K562 (cell line): ENCODE data around the gene USP26. TPM values are rescaled to one million over a fixed set of nuclear protein-coding genes. Genes with fewer than 3 reads are reported as not detected.
"Not testable (repeated sequence)": the region's sequence is repeated elsewhere in the genome, so short reads cannot be mapped to it uniquely, and the experiment has no call there.

Experiments
- ATAC-seq: fragments of 200-7000 bp; cut with Tn5 transposase; 3 replicates; pipeline ENCODE4 v1.9.1; 2020; ENCODE audit warnings: moderate library complexity
- BruUV-seq: library from RNA; stranded (reverse); fragments of 400-500 nt; replicated peaks from 2 replicates; lab custom pipeline; 2021; lab: Mats Ljungman, UMichigan
- CTCF ChIA-PET: fragments of 300-600 bp; formaldehyde crosslinking; extraction: SDS; loops from one replicate; lab custom pipeline; 2021; ENCODE audit warnings: low intra/inter-chr PET ratio; lab: Yijun Ruan, JAX
- POLR2A ChIA-PET: fragments of 300-600, 350-650 bp; sonication (Branson Sonifier 250); formaldehyde crosslinking; extraction: SDS; loops from one replicate; lab custom pipeline; 2021; ENCODE audit warnings: antibody characterized with exemption, inconsistent platforms; lab: Yijun Ruan, JAX
- DNase-seq, 4 experiments: peaks; one replicate each; pipeline versions ENCODE4 v3.0.0 to v3.0.0-alpha.2; 2011 to 2018; ENCODE audit warnings: low spot score in 3 of 4, mixed read lengths in 3 of 4; ENCODE audit errors: extremely low read depth in 1 of 4
- FAIRE-seq: peaks from 2 replicates; lab custom pipeline; 2011; peaks lifted over from hg19 to GRCh38; lab: Jason Lieb, UNC
- H2AFZ ChIP-seq: 2 replicates; pipeline ENCODE4 v1.6.0; 2011; ENCODE audit warnings: low read depth, low read length, control low read depth, inconsistent platforms
- H3K27ac ChIP-seq: fragments of 200-600 bp; 3 replicates; pipeline ENCODE4 v1.8.0; 2011; ENCODE audit warnings: low read depth, mild to moderate bottlenecking, control low read depth, inconsistent platforms, low read length, moderate library complexity, mixed read lengths; ENCODE audit errors: extremely low read depth
- H3K27me3 ChIP-seq, 2 experiments: fragments of 300-600 bp in 1 of 2; 2 replicates in 1 of 2; 3 replicates in 1 of 2; pipeline versions ENCODE4 v1.6.0 to v1.8.0; 2011; ENCODE audit warnings: inconsistent platforms in 2 of 2, low read length in 2 of 2, mild to moderate bottlenecking in 1 of 2, mixed read lengths in 1 of 2, moderate library complexity in 1 of 2; ENCODE audit not compliant: control insufficient read depth in 2 of 2, insufficient read depth in 2 of 2
- H3K36me3 ChIP-seq: fragments of 300-600 bp; 3 replicates; pipeline ENCODE4 v1.8.0; 2011; ENCODE audit warnings: mild to moderate bottlenecking, low read length, inconsistent platforms; ENCODE audit not compliant: control insufficient read depth, insufficient read depth
- H3K4me1 ChIP-seq, 2 experiments: fragments of 200-600 bp in 1 of 2; replicated peaks in 1 of 2; 2 replicates in 1 of 2; 3 replicates in 1 of 2; pipeline versions ENCODE4 v1.5.1 to v1.8.0; 2011; ENCODE audit warnings: inconsistent platforms in 2 of 2, low read length in 2 of 2, mild to moderate bottlenecking in 1 of 2, mixed read lengths in 1 of 2, moderate library complexity in 1 of 2; ENCODE audit not compliant: control insufficient read depth in 2 of 2, insufficient read depth in 2 of 2
- H3K4me2 ChIP-seq: 2 replicates; pipeline ENCODE4 v1.6.1; 2011; ENCODE audit warnings: low read length, control low read depth, inconsistent platforms, mixed read lengths; ENCODE audit not compliant: insufficient read depth
- H3K4me3 ChIP-seq: fragments of 200-600 bp; sonication (generic), shearing (Covaris generic); 2 replicates; pipeline ENCODE4 v1.5.1; 2016; ENCODE audit warnings: control low read depth, inconsistent platforms
- H3K79me2 ChIP-seq: fragments of 200-600 bp; 3 replicates; pipeline ENCODE4 v1.8.0; 2011; ENCODE audit warnings: low read length, inconsistent platforms; ENCODE audit not compliant: control insufficient read depth, insufficient read depth
- H3K9ac ChIP-seq, 2 experiments: 2 replicates each; pipeline versions ENCODE4 v1.6.0 to v1.6.1; 2011; ENCODE audit warnings: low read depth in 2 of 2, low read length in 2 of 2, control low read depth in 1 of 2, inconsistent platforms in 1 of 2, mild to moderate bottlenecking in 1 of 2, mixed read lengths in 1 of 2; ENCODE audit not compliant: insufficient read depth in 1 of 2
- H3K9me1 ChIP-seq: one replicate; pipeline ENCODE4 v1.6.0; 2011; ENCODE audit warnings: inconsistent platforms, mild to moderate bottlenecking, low read length, moderate library complexity; ENCODE audit not compliant: control insufficient read depth, insufficient read depth
- H3K9me3 ChIP-seq: replicated peaks from 2 replicates; pipeline ENCODE4 v1.5.1; 2011; ENCODE audit warnings: low read depth, low read length, inconsistent platforms; ENCODE audit not compliant: control insufficient read depth, insufficient read depth
- H4K20me1 ChIP-seq: replicated peaks from 2 replicates; pipeline ENCODE4 v1.6.1; 2011; ENCODE audit warnings: low read length, inconsistent platforms, mixed read lengths; ENCODE audit not compliant: control insufficient read depth, insufficient read depth
- TSHZ1 ChIP-seq: fragments of 250-450 bp; sonication (Bioruptor Pico); IDR thresholded peaks from 2 replicates; pipeline ENCODE4 v1.4.0; 2020; ENCODE audit warnings: mild to moderate bottlenecking, moderate library complexity
- UBTF ChIP-seq, 2 experiments: IDR thresholded peaks; 2 replicates each; pipeline ENCODE4 v1.6.1; 2012; ENCODE audit warnings: improper control_type of control experiment in 2 of 2, low read depth in 2 of 2, low read length in 2 of 2, borderline replicate concordance in 1 of 2
- ZNF77 ChIP-seq: fragments of 250-450 bp; sonication (Bioruptor Pico); IDR thresholded peaks from 2 replicates; pipeline ENCODE4 v1.5.0; 2020
- WGBS: fragments of 100-300 bp; shearing (Covaris generic); methylation state at CpG from one replicate; pipeline ENCODE4 v1.1.6; 2016; ENCODE audit warnings: low coverage, mixed read lengths; ENCODE audit not compliant: insufficient coverage; ENCODE audit errors: missing lambda C conversion rate; 5-methylcytosine and 5-hydroxymethylcytosine counted together
- in situ Hi-C: fragments of 300-500 bp; cut with MboI; formaldehyde crosslinking; loops from 4 replicates; pipeline ENCODE4 v1.15.0; 2018; ENCODE audit warnings: inconsistent platforms, mixed read lengths
- intact Hi-C: fragments of 100-400 bp; cut with micrococcal nuclease; formaldehyde crosslinking; loops from 2 replicates; pipeline ENCODE4 v1.14.2; 2022
- polyA plus RNA-seq, 8 experiments: library from polyadenylated mRNA; depleted of rRNA in 4 of 8; stranded (reverse) in 5 of 8; unstranded in 3 of 8; fragments of >200 nt; fragmentation: Nextera tagmentation in 2 of 8; fragmentation: Illumina TruSeq in 1 of 8; extraction: Ambion mirVana in 2 of 8; extraction: Trizol in 1 of 8; gene quantifications; 2 replicates each; pipeline versions ENCODE4 v1.2.1 to v1.2.3, GENCODE V29; 2011 to 2014; ENCODE audit warnings: inconsistent platforms in 1 of 8, missing spikeins in 1 of 8
- total RNA-seq, 7 experiments: library from RNA; depleted of rRNA in 6 of 7; stranded (reverse); fragments of >200 nt in 6 of 7; fragmentation: Illumina TruSeq in 2 of 7; extraction: Trizol in 2 of 7; gene quantifications; 2 replicates each; pipeline versions ENCODE4 v1.2.1 to v1.2.3, GENCODE V29; 2011 to 2021; ENCODE audit warnings: low replicate concordance in 1 of 7

Gene USP26
- total and polyA plus RNA-seq, 9 of the 15 experiments (the other 6 are each of a cell fraction or from before 2014, with no cell fraction given): 0.06 to 0.84 (median 0.20) TPM; not detected in 2

- no peak for TF ChIP-seq UBTF (IDR thresholded peaks at IDR 0.05; ENCODE audit: borderline replicate concordance in 1 of 2, low read depth in 2 of 2, low read length in 2 of 2)
- no peak for TF ChIP-seq ZNF77 (CRISPR knock-in tag)
- no peak for TF ChIP-seq TSHZ1
Observed at GRCh38 chrX:132983496-132983895, 113.4 kb downstream of the USP26 start (continued).

- H3K4me1 ChIP-seq, intact Hi-C loops, FAIRE-seq, ATAC-seq, H4K20me1 ChIP-seq, H3K36me3 ChIP-seq, H3K9ac ChIP-seq, CTCF ChIA-PET, DNase-seq, H2AFZ ChIP-seq, H3K4me3 ChIP-seq, POLR2A ChIA-PET, H3K27me3 ChIP-seq, H3K27ac ChIP-seq, H3K4me2 ChIP-seq, H3K9me3 ChIP-seq, BruUV-seq, H3K9me1 ChIP-seq, H3K79me2 ChIP-seq: not testable (repeated sequence)
- 5% methylated on average over 2 of the region's 2 CpGs for WGBS
- in situ Hi-C loops: loop anchor here (25.0 kb wide), 1 partner anchor 682 kb away; no protein-coding TSS in a partner anchor
Observed at GRCh38 chrX:132980035-132980434, 116.9 kb downstream of the USP26 start.

Other genes starting within 250 kb of the USP26 start
- not detected in 2 replicates for gene HS6ST2, start 138.5 kb downstream of the USP26 start, total RNA-seq (2014; rRNA removed)
- gene HS6ST2, start 138.5 kb downstream of the USP26 start, total RNA-seq (2014; rRNA removed; fragmentation: Illumina TruSeq; extraction: Trizol): not detected in 2 replicates
- not detected in 2 replicates for gene HS6ST2, start 138.5 kb downstream of the USP26 start, total RNA-seq (2015; rRNA removed; fragmentation: Illumina TruSeq; extraction: Trizol)
- gene HS6ST2, start 138.5 kb downstream of the USP26 start, total RNA-seq (2021): not detected in 2 replicates
- gene HS6ST2, start 138.5 kb downstream of the USP26 start, polyA plus RNA-seq (2011; rRNA removed): not detected in 2 replicates
- not detected in 2 replicates for gene HS6ST2, start 138.5 kb downstream of the USP26 start, polyA plus RNA-seq (2014; fragmentation: Illumina TruSeq; extraction: Trizol)
- gene HS6ST2, start 138.5 kb downstream of the USP26 start, polyA plus RNA-seq (2014; fragmentation: Nextera tagmentation; extraction: Ambion mirVana): not detected
- not detected in 2 replicates for gene HS6ST2, start 138.5 kb downstream of the USP26 start, polyA plus RNA-seq (2014; rRNA removed)
- gene TFDP3, start 121.2 kb upstream of the USP26 start, total RNA-seq (2014; rRNA removed): not detected in 2 replicates
- gene TFDP3, start 121.2 kb upstream of the USP26 start, total RNA-seq (2014; rRNA removed; fragmentation: Illumina TruSeq; extraction: Trizol): not detected in 2 replicates
- gene TFDP3, start 121.2 kb upstream of the USP26 start, total RNA-seq (2015; rRNA removed; fragmentation: Illumina TruSeq; extraction: Trizol): 0.11 TPM in 1 of 2 replicates, not detected in the other
- gene TFDP3, start 121.2 kb upstream of the USP26 start, total RNA-seq (2021): not detected in 2 replicates
- gene TFDP3, start 121.2 kb upstream of the USP26 start, polyA plus RNA-seq (2011; rRNA removed): not detected in 2 replicates
- 0.08 and 0.09 TPM in 2 replicates for gene TFDP3, start 121.2 kb upstream of the USP26 start, polyA plus RNA-seq (2014; fragmentation: Illumina TruSeq; extraction: Trizol)
- gene TFDP3, start 121.2 kb upstream of the USP26 start, polyA plus RNA-seq (2014; fragmentation: Nextera tagmentation; extraction: Ambion mirVana): under 1 TPM; 0.14 to 0.25 TPM
- not detected in 2 replicates for gene TFDP3, start 121.2 kb upstream of the USP26 start, polyA plus RNA-seq (2014; rRNA removed)